Brain microvascular endothelial cell (primary cell): ENCODE results near the gene MAEA.

Experiments used
- DNase-seq: peaks from one replicate; pipeline ENCODE4 v3.0.0-alpha.2; 2020
- H3K27ac ChIP-seq: fragments of 250-450 bp; sonication (Bioruptor Pico); 2 replicates; pipeline ENCODE4 v1.5.1; 2020; ENCODE audit warnings: mild to moderate bottlenecking, moderate library complexity
- H3K27me3 ChIP-seq: fragments of 250-450 bp; sonication (Bioruptor Pico); replicated peaks from 2 replicates; pipeline ENCODE4 v1.5.1; 2020; ENCODE audit warnings: mild to moderate bottlenecking
- H3K36me3 ChIP-seq: fragments of 250-450 bp; sonication (Bioruptor Pico); replicated peaks from 2 replicates; pipeline ENCODE4 v1.5.1; 2020; ENCODE audit warnings: mild to moderate bottlenecking
- H3K4me3 ChIP-seq: 2 replicates; pipeline ENCODE4 v1.5.1; 2011; ENCODE audit warnings: low read depth, mild to moderate bottlenecking, control low read depth, low read length, moderate library complexity
- CTCF ChIP-seq: IDR thresholded peaks from 2 replicates; pipeline ENCODE4 v1.5.1; 2011; ENCODE audit warnings: low read depth, mild to moderate bottlenecking, moderate library complexity, low read length, control low read depth, inconsistent platforms; ENCODE audit errors: missing control alignments
- in situ Hi-C: cut with HindIII; loops from 2 replicates; pipeline ENCODE4 v1.10.0; 2017; ENCODE audit warnings: low sequenced_read_pairs, low pct_ligation_motif_present

MAEA gene

DNA sequence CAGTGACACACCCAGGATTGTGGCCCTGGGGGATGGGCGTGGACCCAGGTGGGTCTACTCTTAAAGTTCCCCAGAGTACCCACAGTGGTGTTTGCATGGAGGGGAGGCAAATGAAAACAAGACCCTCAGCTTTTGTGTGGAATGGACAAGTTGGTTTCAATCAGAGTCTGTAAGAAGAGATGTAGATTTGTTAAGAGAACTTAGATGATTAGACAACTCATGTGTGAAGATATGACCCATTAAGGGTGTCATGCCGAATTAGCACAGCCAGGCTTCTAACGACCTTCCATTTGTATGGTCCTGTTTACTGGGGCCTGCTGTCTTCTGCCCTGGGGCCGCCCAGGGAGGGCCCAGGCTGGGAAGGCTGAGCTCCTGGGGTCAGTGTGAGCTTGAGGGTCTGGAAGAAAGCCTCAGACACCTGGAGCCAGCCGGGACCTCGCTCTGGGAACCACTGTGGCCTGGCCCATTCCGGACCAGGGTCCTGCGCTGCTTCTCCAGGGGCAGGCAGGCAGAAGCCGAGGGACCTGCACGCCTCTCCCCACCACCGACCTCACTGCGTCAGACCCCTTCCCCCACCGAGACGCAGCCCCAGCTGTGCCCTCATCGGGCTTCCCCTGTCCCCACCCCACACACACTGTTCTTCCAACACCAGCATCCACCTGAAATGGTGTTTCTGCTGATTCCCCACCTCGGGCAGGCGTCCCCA lies 77.7 kb downstream of the MAEA start:
- no peaks in the 10 kb centered on the region for H3K36me3 ChIP-seq
- no peak overlapping the region for H3K27ac ChIP-seq
- no peaks in the 10 kb centered on the region for H3K27me3 ChIP-seq
- H3K4me3 ChIP-seq: no peak overlapping the region
- in situ Hi-C loops: no loop called here
- TF ChIP-seq CTCF: no peak
- no peak for DNase-seq

DNA sequence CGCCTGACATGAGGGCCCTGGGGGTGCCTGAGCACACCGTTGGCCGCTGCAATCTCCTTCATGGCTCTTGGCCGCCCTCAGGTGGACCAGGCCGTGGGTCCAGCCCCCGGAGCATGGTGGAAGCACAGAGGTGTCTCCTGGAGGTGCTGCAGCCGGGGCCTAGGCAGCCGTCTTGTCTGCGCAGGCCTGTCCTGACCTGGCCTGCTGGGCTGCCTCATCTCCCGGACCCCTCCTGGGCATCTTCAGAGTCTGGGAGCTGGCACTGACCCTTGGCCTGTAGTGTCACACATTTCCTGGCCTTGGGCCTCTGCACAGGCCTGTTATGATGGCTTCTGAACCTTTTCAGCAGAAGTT lies 78.2 kb downstream of the MAEA start:
- Histone ChIP-seq H3K27ac (no peak overlapping the region), H3K36me3 (no peaks in the 10 kb centered on the region), H3K27me3 (no peaks in the 10 kb centered on the region), H3K4me3 (no peak overlapping the region)
- TF ChIP-seq CTCF: no peak
- in situ Hi-C loops: no loop called here
- DNase-seq: no peak

- TF ChIP-seq CTCF: no peak
- Histone ChIP-seq H3K27me3 (no peaks in the 10 kb centered on the region), H3K36me3 (no peaks in the 10 kb centered on the region), H3K27ac (no peak overlapping the region), H3K4me3 (no peak overlapping the region)
- DNase-seq: no peak
- in situ Hi-C loops: no loop called here
These were observed 78.9 kb downstream of the MAEA start for GRCh38 chr4:1368421-1369090.

DNA sequence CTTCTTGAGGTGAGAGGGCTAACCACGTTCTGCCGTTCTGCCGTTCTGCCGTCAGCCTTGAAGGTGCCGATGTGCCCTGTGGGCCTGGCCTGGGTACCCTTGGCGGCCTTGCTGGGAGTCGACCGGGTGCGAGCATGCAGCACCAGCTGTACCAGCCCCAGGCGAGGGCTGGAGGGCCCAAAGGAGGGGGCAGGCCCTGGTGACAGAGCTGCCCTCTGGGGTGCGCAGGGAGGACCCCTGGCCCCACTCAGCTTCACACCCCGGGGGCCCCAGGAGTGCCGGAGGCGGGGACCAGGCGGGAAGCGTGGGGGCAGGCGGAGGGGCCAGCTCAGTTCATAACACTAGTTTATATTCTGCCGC lies 79.4 kb downstream of the MAEA start:
- H3K36me3 ChIP-seq: no peaks in the 10 kb centered on the region
- no peaks in the 10 kb centered on the region for H3K27me3 ChIP-seq
- no peak overlapping the region for H3K4me3 ChIP-seq
- no peak overlapping the region for H3K27ac ChIP-seq
- no peak for DNase-seq
- no peak for TF ChIP-seq CTCF
- in situ Hi-C loops: no loop called here

GRCh38 chr4:1369479-1370079 lies 79.9 kb downstream of the MAEA start:
- in situ Hi-C loops: no loop called here
- DNase-seq: no peak
- no peaks in the 10 kb centered on the region for H3K36me3 ChIP-seq

More at GRCh38 chr4:1369479-1370079, 79.9 kb downstream of the MAEA start:
- H3K4me3 ChIP-seq: no peak overlapping the region
- no peaks in the 10 kb centered on the region for H3K27me3 ChIP-seq
- no peak for TF ChIP-seq CTCF
- no peak overlapping the region for H3K27ac ChIP-seq
